Measurements from ENCODE around the gene AHI1. TPM values are rescaled to one million over a fixed set of nuclear protein-coding genes. Genes with fewer than 3 reads are reported as not detected.
"Not testable (repeated sequence)": the region's sequence is repeated elsewhere in the genome, so short reads cannot be mapped to it uniquely, and the experiment has no call there.

The AHI1 gene
- total RNA-seq, 2 experiments from 2014 or later, result 18.6 to 22.7 TPM

DNA sequence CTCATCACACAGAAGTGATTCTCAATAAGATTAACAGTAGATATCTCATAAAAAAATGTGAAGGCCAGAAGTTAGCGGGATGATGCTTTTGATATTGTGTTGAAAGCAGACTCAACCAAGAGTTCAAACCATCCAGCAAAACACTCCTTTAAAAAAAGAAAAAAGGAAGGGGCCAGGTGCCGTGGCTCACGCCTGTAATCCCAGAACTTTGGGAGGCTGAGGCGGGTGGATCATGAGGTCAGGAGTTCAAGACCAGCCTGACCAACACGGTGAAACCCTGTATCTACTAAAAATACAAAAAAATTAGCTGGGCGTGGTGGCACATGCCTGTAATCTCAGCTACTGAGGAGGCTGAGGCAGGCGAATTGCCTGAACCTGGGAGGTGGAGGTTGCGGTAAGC is 157.6 kb downstream of the AHI1 start:
- POLR2A ChIA-PET; H3K27ac Mint-ChIP-seq; H3K9me3 Mint-ChIP-seq; CTCF ChIA-PET; H3K27me3 Mint-ChIP-seq; H3K36me3 Mint-ChIP-seq; DNase-seq; H3K4me3 Mint-ChIP-seq; H3K4me1 Mint-ChIP-seq (ENCODE audit: low read depth); intact Hi-C loops (cut with micrococcal nuclease): not testable (repeated sequence)

DNA sequence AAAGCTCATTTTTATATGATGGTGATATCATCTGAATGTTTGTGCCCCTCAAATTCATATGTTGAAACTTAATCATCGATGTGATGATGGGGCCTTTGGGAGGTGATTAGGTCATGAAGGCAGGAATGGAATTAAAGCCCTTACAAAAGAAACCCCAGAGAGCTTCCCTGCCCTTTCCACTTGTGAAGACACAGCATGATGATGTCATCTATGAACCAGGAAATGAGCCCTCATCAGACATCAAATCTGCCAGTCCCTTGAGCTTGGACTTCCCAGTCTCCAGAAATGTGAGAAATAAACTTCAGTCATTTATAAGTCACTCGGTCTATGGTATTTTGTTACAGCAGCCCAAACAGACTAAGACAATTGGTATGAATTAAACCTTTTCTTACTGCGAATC is 163.4 kb downstream of the AHI1 start:
- H3K27me3 Mint-ChIP-seq, result no peaks in the 10 kb centered on the region

DNA sequence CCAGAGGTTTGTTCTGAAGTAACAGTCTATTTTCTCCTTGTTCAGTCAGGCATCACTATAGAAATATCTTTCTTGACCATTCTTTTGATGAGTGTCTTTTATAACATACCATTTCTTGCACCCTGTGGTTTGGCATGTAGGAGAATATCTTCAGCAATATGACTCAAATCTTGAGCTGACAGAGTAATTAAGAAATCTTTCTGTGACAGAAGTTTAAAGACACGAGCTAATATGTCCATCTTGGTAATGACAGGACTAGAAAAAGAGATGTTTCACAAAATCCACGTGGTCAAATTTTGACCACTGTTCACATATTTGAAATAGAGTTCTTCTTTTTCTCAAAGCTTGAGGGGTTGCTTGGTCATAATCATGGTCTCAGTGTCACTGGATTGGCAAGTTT is 166.5 kb downstream of the AHI1 start:
- Mint-ChIP-seq H3K27ac (no peak overlapping the region), H3K9me3 (no peaks in the 10 kb centered on the region), H3K27me3 (no peaks in the 10 kb centered on the region), H3K4me3 (no peak overlapping the region), H3K4me1 (ENCODE audit: low read depth) (no peaks in the 10 kb centered on the region), H3K36me3 (no peaks in the 10 kb centered on the region)
- intact Hi-C loops (cut with micrococcal nuclease), result no loop called here
- CTCF ChIA-PET, result interaction anchor here (0.6 kb wide), 1 partner anchor 197 kb away, joined by 3 read pairs; no protein-coding TSS in a partner anchor
- DNase-seq, result no peak
- POLR2A ChIA-PET, result no interaction called here

More for the DNA sequence above, 163.4 kb downstream of the AHI1 start:
- H3K36me3 Mint-ChIP-seq, result no peaks in the 10 kb centered on the region
- no peaks in the 10 kb centered on the region for H3K4me1 Mint-ChIP-seq (ENCODE audit: low read depth)
- ChIA-PET POLR2A (no interaction called here), CTCF (interaction anchor here (0.8 kb wide), 1 partner anchor 45 kb away, joined by 3 read pairs; no protein-coding TSS in a partner anchor)
- H3K4me3 Mint-ChIP-seq, result no peak overlapping the region
- no peak overlapping the region for H3K27ac Mint-ChIP-seq
- no peak for DNase-seq
- intact Hi-C loops (cut with micrococcal nuclease), result no loop called here
- no peaks in the 10 kb centered on the region for H3K9me3 Mint-ChIP-seq

DNA sequence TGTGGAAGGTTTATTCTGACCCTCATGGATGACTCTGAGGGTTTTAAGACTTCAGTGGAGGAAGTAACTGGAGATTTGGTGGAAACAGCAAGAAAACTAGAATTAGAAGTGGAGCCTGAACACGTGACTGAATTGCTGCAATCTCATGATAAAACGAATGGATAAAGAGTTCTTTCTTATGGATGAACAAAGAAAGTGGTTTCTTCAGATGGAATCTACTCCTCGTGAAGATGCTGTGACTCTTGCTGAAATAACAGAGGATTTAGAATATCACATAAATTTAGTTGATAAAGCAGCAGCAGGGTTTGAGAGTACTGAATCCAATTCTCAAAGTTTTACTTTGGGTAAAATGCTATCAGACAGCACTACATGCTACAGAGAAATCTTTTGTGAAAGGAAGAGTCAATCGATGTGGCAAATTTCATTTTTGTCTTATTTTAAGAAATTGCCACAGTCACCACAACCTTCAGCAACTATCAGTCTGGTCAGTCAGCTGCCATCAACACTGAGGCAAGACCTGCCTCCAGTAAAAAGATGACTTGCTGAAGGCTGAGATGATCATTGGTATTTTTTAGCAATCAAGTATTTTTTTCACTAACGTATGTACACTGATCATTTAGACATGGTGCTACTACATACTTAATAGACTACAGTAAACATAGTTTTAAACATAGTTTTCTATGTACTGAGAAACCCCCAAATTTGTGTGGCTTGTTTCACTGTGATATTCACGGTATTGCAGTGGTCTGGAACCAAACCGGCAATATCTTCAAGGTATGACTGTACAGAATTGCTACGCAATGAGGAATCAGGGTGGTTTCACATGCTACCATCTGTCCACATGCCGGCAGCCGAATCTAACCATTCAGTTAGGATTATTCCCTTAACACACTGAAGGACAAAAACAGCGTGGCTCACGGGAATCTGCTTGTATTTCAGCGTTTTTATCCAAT is 167.4 kb downstream of the AHI1 start:
- Mint-ChIP-seq H3K4me3 (no peak overlapping the region), H3K27me3 (no peaks in the 10 kb centered on the region), H3K27ac (no peak overlapping the region), H3K36me3 (no peaks in the 10 kb centered on the region), H3K9me3 (no peaks in the 10 kb centered on the region), H3K4me1 (ENCODE audit: low read depth) (no peaks in the 10 kb centered on the region)
- ChIA-PET CTCF (no interaction called here), POLR2A (no interaction called here)
- intact Hi-C loops (cut with micrococcal nuclease), result no loop called here
- no peak for DNase-seq

DNA sequence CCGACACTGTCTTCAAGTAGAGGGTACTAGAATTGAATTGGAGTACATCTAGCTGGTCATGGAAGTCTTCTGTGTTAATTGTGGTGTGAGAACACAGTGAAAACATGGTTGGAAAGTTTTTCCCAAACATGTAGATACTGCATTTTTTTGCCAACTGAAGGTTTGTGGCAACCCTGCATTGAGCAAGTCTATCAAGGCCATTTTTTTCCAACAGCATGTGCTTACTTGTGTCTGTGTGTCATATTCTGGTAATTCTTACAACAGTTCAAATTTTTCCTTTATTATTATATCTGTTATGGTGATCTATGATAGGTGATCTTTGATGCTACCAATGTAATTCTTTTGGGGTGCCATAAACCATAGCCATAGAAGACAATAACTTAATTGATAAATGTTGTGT is 169.4 kb downstream of the AHI1 start:
- Mint-ChIP-seq H3K9me3 (no peaks in the 10 kb centered on the region), H3K27ac (no peak overlapping the region), H3K27me3 (no peaks in the 10 kb centered on the region), H3K4me1 (ENCODE audit: low read depth) (peaks cover 5% of the 10 kb centered on the region), H3K36me3 (no peaks in the 10 kb centered on the region), H3K4me3 (no peak overlapping the region)
- no peak for DNase-seq
- POLR2A ChIA-PET, result no interaction called here
- intact Hi-C loops (cut with micrococcal nuclease), result no loop called here
- CTCF ChIA-PET, result no interaction called here

DNA sequence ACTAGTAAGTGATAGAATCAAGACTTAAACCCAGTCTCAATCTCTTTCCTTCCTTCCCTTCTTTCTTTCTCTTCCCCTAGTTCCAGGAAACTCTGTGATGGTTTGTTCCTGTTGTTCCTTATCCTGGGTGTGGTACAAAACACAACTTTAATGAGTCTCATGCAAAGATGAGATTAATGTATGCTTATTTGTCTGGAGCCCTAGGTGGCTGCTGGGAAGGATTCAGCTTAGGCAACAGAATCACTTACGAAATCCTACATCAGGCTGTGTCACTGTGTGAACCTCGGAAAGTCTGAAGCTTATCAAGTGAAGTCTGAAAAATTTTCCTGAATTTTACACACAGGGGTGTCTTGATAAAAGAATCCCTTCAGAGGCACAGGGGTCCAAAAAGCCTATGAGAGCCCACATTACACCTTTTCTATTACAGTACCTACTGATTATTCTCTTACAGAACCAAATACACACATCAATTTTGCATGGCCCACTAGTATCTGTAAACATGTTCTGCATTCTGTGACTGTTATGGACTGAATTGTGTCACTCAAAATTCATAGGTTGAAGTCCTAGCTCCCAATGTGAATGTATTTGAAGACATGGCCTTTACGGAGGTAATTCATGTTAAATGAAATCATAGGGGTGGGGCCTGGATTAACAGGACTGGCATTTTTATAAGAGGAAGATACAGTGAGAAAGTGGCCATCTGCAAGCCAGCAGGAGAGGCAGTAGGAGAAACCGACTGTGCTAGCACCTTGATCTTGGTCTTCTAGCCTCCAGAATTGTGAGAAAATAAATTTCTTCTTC is 171.7 kb downstream of the AHI1 start:
- Mint-ChIP-seq H3K9me3 (no peaks in the 10 kb centered on the region), H3K27me3 (no peaks in the 10 kb centered on the region), H3K36me3 (no peaks in the 10 kb centered on the region), H3K4me3 (no peak overlapping the region), H3K27ac (no peak overlapping the region), H3K4me1 (ENCODE audit: low read depth) (peaks cover 6% of the 10 kb centered on the region)
- ChIA-PET CTCF (no interaction called here), POLR2A (no interaction called here)
- intact Hi-C loops (cut with micrococcal nuclease), result no loop called here
- DNase-seq, result no peak

DNA sequence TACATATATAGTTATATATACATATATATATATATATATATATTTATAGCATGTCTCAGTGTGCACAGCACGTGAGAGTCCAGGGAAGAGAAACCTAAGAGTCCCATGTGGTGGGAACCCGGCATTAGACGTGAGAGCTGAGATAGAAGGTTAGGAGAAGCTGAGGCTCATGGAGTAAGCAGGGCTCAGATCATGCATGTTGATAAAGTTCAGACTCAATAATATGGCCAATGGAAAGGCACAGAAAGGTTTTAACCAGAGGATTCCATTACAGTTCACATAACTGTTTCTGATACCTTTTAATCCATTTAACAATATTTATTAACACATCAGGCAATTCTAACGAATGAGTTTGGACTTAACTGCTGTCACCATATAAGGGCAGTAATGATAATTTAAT is 173.0 kb downstream of the AHI1 start:
- Mint-ChIP-seq H3K36me3 (no peaks in the 10 kb centered on the region), H3K4me1 (ENCODE audit: low read depth) (peaks cover 6% of the 10 kb centered on the region), H3K4me3 (no peak overlapping the region), H3K27ac (no peak overlapping the region), H3K9me3 (no peaks in the 10 kb centered on the region), H3K27me3 (no peaks in the 10 kb centered on the region)
- ChIA-PET POLR2A (no interaction called here), CTCF (no interaction called here)
- intact Hi-C loops (cut with micrococcal nuclease), result no loop called here
- DNase-seq, result no peak

DNA sequence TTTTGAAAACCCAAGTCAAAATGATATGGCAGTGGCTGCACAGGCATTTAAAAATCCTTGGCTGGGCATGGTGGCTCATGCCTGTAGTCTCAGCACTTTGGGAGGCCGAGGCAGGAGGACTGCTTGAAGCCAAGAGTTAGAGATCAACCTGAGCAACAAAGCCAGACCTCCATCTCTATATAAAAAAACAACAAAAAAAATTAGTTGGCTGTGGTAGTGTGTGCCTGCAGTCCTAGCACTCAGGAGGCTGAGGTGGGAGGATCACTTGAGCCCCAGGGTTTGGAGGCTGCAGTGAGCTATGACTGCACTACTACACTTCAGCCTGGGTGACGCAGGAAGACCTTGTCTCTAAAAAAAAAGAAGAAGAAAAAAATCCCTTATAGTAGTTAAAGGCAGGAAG is 173.6 kb downstream of the AHI1 start:
- ChIA-PET POLR2A (no interaction called here), CTCF (no interaction called here)
- H3K27me3 Mint-ChIP-seq, result no peaks in the 10 kb centered on the region
- H3K9me3 Mint-ChIP-seq, result no peaks in the 10 kb centered on the region
- intact Hi-C loops (cut with micrococcal nuclease), result no loop called here
- DNase-seq, result no peak
- no peaks in the 10 kb centered on the region for H3K36me3 Mint-ChIP-seq
- no peak overlapping the region for H3K27ac Mint-ChIP-seq
- no peak overlapping the region for H3K4me3 Mint-ChIP-seq
- H3K4me1 Mint-ChIP-seq (ENCODE audit: low read depth), result peaks cover 6% of the 10 kb centered on the region

DNA sequence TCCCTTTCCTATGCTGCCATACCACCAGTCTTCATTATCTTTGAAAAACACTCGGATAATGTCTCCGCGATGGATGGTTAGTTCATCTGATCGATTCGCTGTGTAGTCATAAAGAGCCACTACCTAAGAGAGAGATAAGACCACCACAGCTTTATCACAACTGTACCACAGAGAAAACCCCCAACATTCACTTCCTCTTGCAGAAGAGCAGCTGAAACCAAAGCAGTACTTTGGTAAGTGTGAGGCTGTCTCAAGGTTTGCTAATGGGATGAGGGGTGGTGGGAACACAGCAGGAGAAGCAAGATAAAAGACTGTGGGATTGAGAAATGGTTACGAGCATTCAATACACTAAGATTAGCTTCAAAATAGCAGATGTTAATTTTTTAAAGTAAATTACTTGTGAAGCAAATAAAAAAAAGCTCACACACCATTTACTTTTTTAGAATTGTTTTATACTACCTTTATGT is 174.3 kb downstream of the AHI1 start:
- Mint-ChIP-seq H3K9me3 (no peaks in the 10 kb centered on the region), H3K27me3 (no peaks in the 10 kb centered on the region), H3K27ac (no peak overlapping the region), H3K36me3 (no peaks in the 10 kb centered on the region), H3K4me3 (no peak overlapping the region), H3K4me1 (ENCODE audit: low read depth) (peaks cover 6% of the 10 kb centered on the region)
- no peak for DNase-seq
- intact Hi-C loops (cut with micrococcal nuclease), result no loop called here
- ChIA-PET POLR2A (no interaction called here), CTCF (no interaction called here)

DNA sequence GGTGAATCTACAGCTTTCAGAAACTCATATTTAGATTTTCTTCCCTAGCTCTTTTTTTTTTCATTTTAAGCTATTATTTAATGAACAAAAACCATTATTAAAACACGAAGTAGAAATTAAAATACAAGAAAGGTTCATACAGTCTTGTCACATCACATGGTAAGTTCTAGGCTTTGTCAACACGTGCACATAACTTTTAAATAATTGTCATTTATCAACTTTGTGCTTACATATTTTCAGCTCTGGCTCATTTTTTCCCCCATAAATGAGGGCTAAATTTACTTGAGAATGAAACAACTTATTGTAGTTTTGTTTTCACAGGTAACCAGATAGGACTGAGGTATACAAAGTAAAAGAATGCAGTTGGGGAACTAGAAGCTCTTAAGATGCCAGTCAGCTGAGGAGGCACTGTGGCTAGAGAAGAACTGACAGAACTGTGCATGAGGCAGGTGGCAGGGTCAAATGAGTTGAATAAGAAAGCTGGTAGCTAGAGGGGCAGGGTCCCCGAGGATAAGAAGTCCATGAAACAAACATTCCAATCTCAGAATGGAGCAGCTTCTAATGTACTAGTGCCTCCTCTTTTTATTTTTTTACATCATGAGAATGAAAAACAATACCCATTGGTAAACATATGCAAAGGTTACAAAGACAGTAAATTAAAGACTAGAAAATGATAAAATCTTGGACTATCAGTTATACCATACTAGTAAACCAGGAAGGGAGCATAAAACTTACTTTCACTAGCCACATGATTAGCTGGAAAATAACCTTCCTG is 174.9 kb downstream of the AHI1 start:
- DNase-seq, result no peak
- intact Hi-C loops (cut with micrococcal nuclease), result no loop called here
- H3K27me3 Mint-ChIP-seq, result no peaks in the 10 kb centered on the region
- no peaks in the 10 kb centered on the region for H3K36me3 Mint-ChIP-seq
- H3K4me1 Mint-ChIP-seq (ENCODE audit: low read depth), result peaks cover 6% of the 10 kb centered on the region
- no peaks in the 10 kb centered on the region for H3K9me3 Mint-ChIP-seq
- no peak overlapping the region for H3K27ac Mint-ChIP-seq
- CTCF ChIA-PET, result interaction anchor here (0.7 kb wide), 1 partner anchor 128 kb away, joined by 5 read pairs; no protein-coding TSS in a partner anchor
- POLR2A ChIA-PET, result no interaction called here
- no peak overlapping the region for H3K4me3 Mint-ChIP-seq

DNA sequence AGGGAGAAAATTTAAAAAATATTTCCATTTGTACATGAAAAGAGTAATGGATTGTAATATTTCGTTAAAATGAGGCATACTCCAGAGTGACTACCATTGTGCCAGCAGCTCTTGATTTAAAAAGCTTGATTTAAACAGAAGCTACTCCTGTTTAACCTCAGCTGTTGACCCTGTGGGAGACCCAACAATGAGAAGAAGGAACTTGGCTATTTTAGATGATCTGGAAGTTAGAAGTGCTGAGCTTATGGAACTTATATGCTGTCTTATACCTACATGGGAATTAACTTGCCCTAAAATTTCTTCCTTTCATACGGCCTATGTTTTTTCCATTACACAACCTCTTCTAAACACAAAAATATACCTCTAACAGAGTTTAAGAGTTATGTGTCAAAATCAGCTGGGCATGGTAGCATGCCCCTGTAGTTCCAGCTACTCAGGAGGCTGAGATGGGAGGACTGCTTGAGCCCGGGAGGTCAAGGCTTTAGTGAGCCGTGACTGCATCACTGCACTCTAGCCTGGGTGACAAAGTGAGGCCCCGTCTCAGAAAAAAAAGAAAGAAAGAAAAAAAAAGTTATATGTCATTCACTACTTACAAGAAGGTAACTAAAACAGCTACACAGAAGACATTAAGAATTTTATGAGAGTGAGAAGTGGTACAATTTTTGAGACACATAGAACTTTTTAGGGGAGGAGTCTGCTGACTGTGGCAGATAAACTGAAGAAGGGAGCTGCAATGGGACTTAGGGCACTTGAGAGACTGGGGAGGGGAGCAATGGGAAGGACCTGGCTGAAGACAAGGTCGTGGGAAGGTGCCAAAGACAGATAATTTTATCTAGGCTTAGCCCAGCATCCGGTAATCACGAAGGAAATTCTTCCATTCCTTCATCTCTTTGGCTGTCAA is 176.6 kb downstream of the AHI1 start:
- intact Hi-C loops (cut with micrococcal nuclease), result no loop called here
- Mint-ChIP-seq H3K4me3 (no peak overlapping the region), H3K9me3 (no peaks in the 10 kb centered on the region), H3K36me3 (no peaks in the 10 kb centered on the region), H3K4me1 (ENCODE audit: low read depth) (peaks cover 6% of the 10 kb centered on the region), H3K27me3 (no peaks in the 10 kb centered on the region), H3K27ac (no peak overlapping the region)
- POLR2A ChIA-PET, result no interaction called here
- CTCF ChIA-PET, result no interaction called here
- no peak for DNase-seq
